H7 (cell line): Measurements from ENCODE around the gene ARL17B. TPM values are rescaled to one million over a fixed set of nuclear protein-coding genes. Genes with fewer than 3 reads are reported as not detected.
"Not testable (repeated sequence)": the region's sequence is repeated elsewhere in the genome, so short reads cannot be mapped to it uniquely, and the experiment has no call there.

Experiments
- DNase-seq: peaks from one replicate; pipeline ENCODE4 v3.0.0; 2012
- H3K27me3 ChIP-seq: 2 replicates; pipeline ENCODE4 v1.6.0; 2011; ENCODE audit warnings: mild to moderate bottlenecking, low read length; ENCODE audit not compliant: control insufficient read depth, insufficient read depth
- H3K36me3 ChIP-seq: replicated peaks from 2 replicates; pipeline ENCODE4 v1.5.1; 2011; ENCODE audit warnings: low read length; ENCODE audit not compliant: control insufficient read depth, insufficient read depth
- H3K4me3 ChIP-seq: 2 replicates; pipeline ENCODE4 v1.5.1; 2011; ENCODE audit warnings: low read depth, mild to moderate bottlenecking, control low read depth, low read length, moderate library complexity; ENCODE audit not compliant: insufficient read depth
- total RNA-seq: library from RNA; depleted of rRNA; stranded (reverse); fragments of >200 nt; shearing (Covaris generic); gene quantifications from 2 replicates; pipeline ENCODE4 v1.2.3, GENCODE V29; 2014

ARL17B gene
- total RNA-seq, 1 experiment from 2014 or later = 2.6 TPM

DNA sequence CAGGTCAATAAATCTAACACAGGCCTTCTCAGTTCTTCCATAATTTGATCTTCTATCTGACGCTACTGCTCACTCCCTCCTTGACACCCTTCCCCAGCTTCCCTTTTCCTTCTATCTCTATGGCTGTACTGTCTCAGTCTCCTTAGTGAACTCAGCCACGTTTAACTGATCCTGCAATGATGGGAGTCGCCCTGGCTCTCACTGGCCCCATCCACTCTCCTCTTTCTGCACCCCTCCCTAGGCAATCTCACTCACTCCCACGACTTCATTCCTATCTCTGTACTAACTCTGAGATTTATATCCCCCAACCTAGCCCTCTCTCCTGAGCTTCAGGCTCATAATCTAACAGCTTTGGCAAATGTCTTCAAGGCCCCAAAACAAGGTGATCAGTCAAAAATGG lies 7.7 kb downstream of the ARL17B start:
- not testable (repeated sequence) for H3K36me3 ChIP-seq, H3K27me3 ChIP-seq, DNase-seq, H3K4me3 ChIP-seq

DNA sequence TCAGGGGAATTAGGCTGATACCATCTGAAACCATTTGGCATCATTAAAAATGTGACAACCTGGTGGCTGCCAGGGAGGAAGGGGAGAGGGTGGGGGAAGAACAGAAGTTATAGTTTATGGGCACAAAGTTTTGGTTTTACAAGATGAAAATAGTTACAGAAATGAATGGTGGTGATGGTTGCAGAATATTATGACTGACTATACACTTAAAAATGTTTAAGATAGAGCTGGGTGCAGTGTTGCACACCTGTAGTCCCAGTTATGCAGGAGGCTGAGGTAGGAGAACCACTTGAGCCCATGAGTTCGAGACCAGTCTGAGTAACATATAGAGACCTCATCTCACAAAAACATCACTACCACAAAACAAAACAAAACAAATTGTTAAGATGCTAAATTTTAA lies 12.5 kb downstream of the ARL17B start:
- not testable (repeated sequence) for H3K4me3 ChIP-seq, H3K36me3 ChIP-seq, DNase-seq, H3K27me3 ChIP-seq

GRCh38 chr17:46348345-46348744 lies 13.2 kb downstream of the ARL17B start:
- H3K36me3 ChIP-seq, H3K4me3 ChIP-seq, DNase-seq, H3K27me3 ChIP-seq: not testable (repeated sequence)

GRCh38 chr17:46342131-46342530 lies 19.4 kb downstream of the ARL17B start:
- H3K4me3 ChIP-seq, H3K27me3 ChIP-seq, DNase-seq, H3K36me3 ChIP-seq: not testable (repeated sequence)

DNA sequence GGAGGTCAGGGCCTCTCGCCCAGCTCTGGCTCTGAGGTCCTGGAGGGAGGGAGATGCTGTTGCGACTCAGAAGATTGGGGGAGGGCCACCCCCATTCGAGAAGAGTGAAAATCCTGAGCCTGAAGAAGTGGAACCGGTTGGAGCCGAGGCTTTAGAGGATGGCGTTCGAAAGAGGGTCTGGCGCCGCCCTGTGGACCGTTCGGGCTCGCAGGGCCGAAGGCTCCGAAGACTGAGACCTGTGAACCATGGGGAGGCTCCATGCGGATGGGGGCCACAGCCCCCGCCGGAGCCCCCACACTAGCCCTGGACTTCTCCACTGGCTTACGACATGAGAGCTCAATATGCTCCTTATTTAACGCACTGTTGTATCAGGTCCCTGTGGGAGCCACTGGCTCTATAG lies 20.3 kb downstream of the ARL17B start:
- H3K4me3 ChIP-seq, H3K36me3 ChIP-seq, H3K27me3 ChIP-seq, DNase-seq: not testable (repeated sequence)

DNA sequence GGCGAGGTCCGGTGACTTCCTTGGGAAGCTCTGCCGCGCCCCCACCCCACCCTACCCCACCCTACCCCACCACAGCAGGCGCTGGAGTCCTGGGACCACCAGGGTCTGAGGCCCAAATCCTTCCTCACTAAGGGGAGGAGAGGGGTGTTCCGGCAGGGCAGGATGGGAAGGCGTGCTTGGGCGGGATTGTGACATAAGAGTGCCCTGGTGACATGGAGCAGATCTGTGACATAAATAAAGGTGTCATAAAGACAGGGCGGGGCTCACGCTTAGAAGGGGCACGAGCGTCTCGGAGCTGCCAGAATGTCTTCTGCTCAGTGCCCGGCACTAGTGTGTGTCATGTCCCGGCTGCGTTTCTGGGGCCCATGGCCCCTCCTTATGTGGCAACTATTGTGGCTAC lies 66.7 kb downstream of the ARL17B start, which contains the start of gene LRRC37A:
LRRC37A (plus strand) TSS at position 301 of the 400 bp plus-strand sequence; CDS start at position 304, 3 bp downstream.
- not testable (repeated sequence) for H3K36me3 ChIP-seq, DNase-seq, H3K27me3 ChIP-seq, H3K4me3 ChIP-seq

GRCh38 chr17:46291618-46292017 lies 69.9 kb downstream of the ARL17B start:
- not testable (repeated sequence) for DNase-seq, H3K4me3 ChIP-seq, H3K36me3 ChIP-seq, H3K27me3 ChIP-seq

GRCh38 chr17:46290906-46291546 lies 70.5 kb downstream of the ARL17B start:
- peak; percentile 13 for DNase-seq
- not testable (repeated sequence) for H3K36me3 ChIP-seq, H3K4me3 ChIP-seq, H3K27me3 ChIP-seq

DNA sequence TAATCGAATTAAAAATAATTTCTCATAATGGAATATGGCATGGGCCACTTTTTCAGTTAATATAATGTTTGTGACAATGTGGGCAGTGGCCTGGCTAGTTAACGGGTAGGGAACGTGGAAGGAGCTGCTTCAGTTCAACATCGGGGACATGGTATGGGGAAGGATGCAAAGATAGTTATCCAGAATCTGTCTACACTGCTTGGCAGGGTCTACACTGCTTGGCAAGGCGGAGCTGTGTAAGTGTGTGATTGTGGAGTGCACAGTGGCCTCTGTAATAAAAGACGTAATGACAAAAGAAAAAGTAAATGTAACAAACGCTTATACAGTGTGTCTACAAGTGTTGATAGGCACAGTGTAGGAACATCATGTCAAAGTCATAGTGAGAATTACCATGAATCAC lies 74.0 kb downstream of the ARL17B start:
- H3K36me3 ChIP-seq, H3K27me3 ChIP-seq, DNase-seq, H3K4me3 ChIP-seq: not testable (repeated sequence)

DNA sequence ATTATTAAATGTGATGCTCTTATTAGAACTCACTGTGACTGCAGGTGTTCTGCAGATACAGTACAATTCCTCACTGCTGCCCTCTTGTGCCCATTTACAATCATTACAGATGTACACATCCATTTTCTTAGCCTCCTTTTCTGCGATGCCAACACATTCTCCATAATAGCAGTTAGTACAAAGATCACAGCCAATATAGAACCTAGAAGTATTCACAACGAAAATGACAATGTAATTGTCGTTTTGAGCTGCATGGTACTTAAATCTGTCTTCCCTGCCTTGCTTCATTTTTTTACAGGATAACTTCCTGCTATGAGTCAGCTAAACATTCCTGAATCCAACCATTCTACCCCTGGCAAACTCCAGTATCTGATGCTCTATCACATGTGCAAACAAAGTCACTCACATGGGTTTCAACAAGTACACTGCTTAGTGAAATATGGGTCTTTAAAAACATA lies 74.8 kb downstream of the ARL17B start:
- H3K36me3 ChIP-seq, H3K4me3 ChIP-seq, H3K27me3 ChIP-seq: not testable (repeated sequence)
- DNase-seq = peak; percentile 43

GRCh38 chr17:46285500-46285899 lies 76.1 kb downstream of the ARL17B start:
- H3K36me3 ChIP-seq, H3K4me3 ChIP-seq, H3K27me3 ChIP-seq, DNase-seq: not testable (repeated sequence)

- not testable (repeated sequence) for H3K4me3 ChIP-seq, DNase-seq, H3K36me3 ChIP-seq
Measured at GRCh38 chr17:46284467-46284866, 77.1 kb downstream of the ARL17B start.

GRCh38 chr17:46282635-46283034 lies 78.9 kb downstream of the ARL17B start:
- H3K4me3 ChIP-seq, DNase-seq, H3K36me3 ChIP-seq, H3K27me3 ChIP-seq: not testable (repeated sequence)

More at GRCh38 chr17:46284467-46284866, 77.1 kb downstream of the ARL17B start:
- H3K27me3 ChIP-seq = not testable (repeated sequence)

DNA sequence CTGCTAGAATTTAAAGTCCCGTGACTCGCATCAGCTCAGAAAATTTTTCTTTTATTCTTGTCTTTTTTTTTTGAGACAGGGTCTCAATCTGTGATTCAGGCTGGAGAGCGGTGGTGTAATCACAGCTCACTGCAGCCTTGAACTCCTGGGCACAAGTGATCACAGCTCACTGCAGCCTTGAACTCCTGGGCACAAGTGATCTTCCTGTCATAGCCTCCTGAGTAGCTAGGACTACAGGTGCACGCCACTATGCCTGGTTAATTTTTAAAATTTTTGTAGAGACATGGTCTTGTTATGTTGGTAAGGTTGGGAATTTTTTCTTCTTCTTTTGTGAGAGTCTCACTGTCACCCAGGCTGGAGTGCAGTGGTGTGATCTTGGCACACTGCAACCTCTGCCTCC lies 80.2 kb downstream of the ARL17B start:
- not testable (repeated sequence) for H3K36me3 ChIP-seq, H3K27me3 ChIP-seq, H3K4me3 ChIP-seq, DNase-seq

GRCh38 chr17:46276728-46277479 lies 84.7 kb downstream of the ARL17B start:
- not testable (repeated sequence) for H3K36me3 ChIP-seq, H3K4me3 ChIP-seq, DNase-seq

More at GRCh38 chr17:46276728-46277479, 84.7 kb downstream of the ARL17B start:
- not testable (repeated sequence) for H3K27me3 ChIP-seq
